Measurements from ENCODE around the gene HOXB1. TPM values are rescaled to one million over a fixed set of nuclear protein-coding genes. Genes with fewer than 3 reads are reported as not detected.

The HOXB1 gene
- total and polyA plus RNA-seq, 2 donors: not detected

GRCh38 chr17:48554412-48555257 lies 23.8 kb upstream of the HOXB1 start:
- WGBS: 39% methylated on average over 44 of the region's 44 CpGs
- Histone ChIP-seq H3K4me1 (ENCODE audit: insufficient read depth) (peaks cover 2% of the 10 kb centered on the region), H3K36me3 (ENCODE audit: insufficient read depth) (no peaks in the 10 kb centered on the region), H3K4me3 (ENCODE audit: low read depth, low read length) (no peak overlapping the region), H3K27ac (ENCODE audit: low read depth) (no peak overlapping the region)
- no peak for DNase-seq (ENCODE audit: extremely low spot score)

- Histone ChIP-seq H3K27ac (ENCODE audit: low read depth) (no peak overlapping the region), H3K36me3 (ENCODE audit: insufficient read depth) (no peaks in the 10 kb centered on the region), H3K4me1 (ENCODE audit: insufficient read depth) (peaks cover 2% of the 10 kb centered on the region), H3K4me3 (ENCODE audit: low read depth, low read length) (no peak overlapping the region)
- DNase-seq (ENCODE audit: extremely low spot score): no peak
- WGBS: 74% methylated on average over 1 of the region's 1 CpG
Measured at GRCh38 chr17:48553826-48554225, 23.0 kb upstream of the HOXB1 start.

GRCh38 chr17:48553190-48553547 lies 22.4 kb upstream of the HOXB1 start:
- Histone ChIP-seq H3K4me3 (ENCODE audit: low read depth, low read length) (no peak overlapping the region), H3K36me3 (ENCODE audit: insufficient read depth) (no peaks in the 10 kb centered on the region), H3K4me1 (ENCODE audit: insufficient read depth) (peaks cover 2% of the 10 kb centered on the region), H3K27ac (ENCODE audit: low read depth) (no peak overlapping the region)
- 81% methylated on average over 5 of the region's 5 CpGs for WGBS
- DNase-seq (ENCODE audit: extremely low spot score): no peak

GRCh38 chr17:48552466-48553189 lies 21.8 kb upstream of the HOXB1 start:
- Histone ChIP-seq H3K36me3 (ENCODE audit: insufficient read depth) (no peaks in the 10 kb centered on the region), H3K27ac (ENCODE audit: low read depth) (no peak overlapping the region), H3K4me3 (ENCODE audit: low read depth, low read length) (no peak overlapping the region), H3K4me1 (ENCODE audit: insufficient read depth) (peaks cover 2% of the 10 kb centered on the region)
- WGBS: 49% methylated on average over 11 of the region's 11 CpGs
- DNase-seq (ENCODE audit: extremely low spot score): no peak

- no peak for DNase-seq (ENCODE audit: extremely low spot score)
- Histone ChIP-seq H3K4me3 (ENCODE audit: low read depth, low read length) (no peak overlapping the region), H3K27ac (ENCODE audit: low read depth) (no peak overlapping the region), H3K4me1 (ENCODE audit: insufficient read depth) (peaks cover 2% of the 10 kb centered on the region), H3K36me3 (ENCODE audit: insufficient read depth) (no peaks in the 10 kb centered on the region)
- WGBS: 68% methylated on average over 47 of the region's 47 CpGs
Measured at GRCh38 chr17:48551596-48552465, 21.0 kb upstream of the HOXB1 start.

GRCh38 chr17:48551214-48551555 lies 20.4 kb upstream of the HOXB1 start:
- Histone ChIP-seq H3K36me3 (ENCODE audit: insufficient read depth) (no peaks in the 10 kb centered on the region), H3K27ac (ENCODE audit: low read depth) (no peak overlapping the region), H3K4me1 (ENCODE audit: insufficient read depth) (peaks cover 2% of the 10 kb centered on the region), H3K4me3 (ENCODE audit: low read depth, low read length) (no peak overlapping the region)
- WGBS: 48% methylated on average over 19 of the region's 19 CpGs
- DNase-seq (ENCODE audit: extremely low spot score): no peak

GRCh38 chr17:48550502-48551213 lies 19.8 kb upstream of the HOXB1 start:
- 44% methylated on average over 70 of the region's 70 CpGs for whole genome bisulfite sequencing
- Histone ChIP-seq H3K36me3 (ENCODE audit: insufficient read depth) (no peaks in the 10 kb centered on the region), H3K4me3 (ENCODE audit: low read depth, low read length) (no peak overlapping the region), H3K4me1 (ENCODE audit: insufficient read depth) (peaks cover 2% of the 10 kb centered on the region), H3K27ac (ENCODE audit: low read depth) (no peak overlapping the region)
- DNase-seq (ENCODE audit: extremely low spot score): no peak

- H3K4me3 ChIP-seq (ENCODE audit: low read depth, low read length): no peak overlapping the region
- H3K36me3 ChIP-seq (ENCODE audit: insufficient read depth): no peaks in the 10 kb centered on the region
- peaks cover 2% of the 10 kb centered on the region for H3K4me1 ChIP-seq (ENCODE audit: insufficient read depth)
- DNase-seq (ENCODE audit: extremely low spot score): no peak
- 76% methylated on average over 18 of the region's 18 CpGs for WGBS
- H3K27ac ChIP-seq (ENCODE audit: low read depth): no peak overlapping the region
Measured at GRCh38 chr17:48549914-48550501, 19.2 kb upstream of the HOXB1 start.

- DNase-seq (ENCODE audit: extremely low spot score): no peak
- Histone ChIP-seq H3K36me3 (ENCODE audit: insufficient read depth) (no peaks in the 10 kb centered on the region), H3K4me1 (ENCODE audit: insufficient read depth) (peaks cover 2% of the 10 kb centered on the region), H3K4me3 (ENCODE audit: low read depth, low read length) (no peak overlapping the region), H3K27ac (ENCODE audit: low read depth) (no peak overlapping the region)
- WGBS: 82% methylated on average over 3 of the region's 3 CpGs
Measured at GRCh38 chr17:48549281-48549630, 18.4 kb upstream of the HOXB1 start.

GRCh38 chr17:48548523-48549280 lies 17.9 kb upstream of the HOXB1 start:
- Histone ChIP-seq H3K36me3 (ENCODE audit: insufficient read depth) (no peaks in the 10 kb centered on the region), H3K27ac (ENCODE audit: low read depth) (no peak overlapping the region), H3K4me3 (ENCODE audit: low read depth, low read length) (no peak overlapping the region), H3K4me1 (ENCODE audit: insufficient read depth) (peaks cover 2% of the 10 kb centered on the region)
- WGBS: 64% methylated on average over 6 of the region's 6 CpGs
- DNase-seq (ENCODE audit: extremely low spot score): no peak

GRCh38 chr17:48547808-48548522 lies 17.2 kb upstream of the HOXB1 start:
- no peaks in the 10 kb centered on the region for H3K36me3 ChIP-seq (ENCODE audit: insufficient read depth)
- WGBS: 47% methylated on average over 24 of the region's 24 CpGs
- DNase-seq (ENCODE audit: extremely low spot score): no peak
- H3K27ac ChIP-seq (ENCODE audit: low read depth): no peak overlapping the region
- peaks cover under 1% of the 10 kb centered on the region for H3K4me1 ChIP-seq (ENCODE audit: insufficient read depth)
- no peak overlapping the region for H3K4me3 ChIP-seq (ENCODE audit: low read depth, low read length)

Data from urinary bladder (tissue), 4 donors.